ENCODE data around the gene ENHO.

DNA sequence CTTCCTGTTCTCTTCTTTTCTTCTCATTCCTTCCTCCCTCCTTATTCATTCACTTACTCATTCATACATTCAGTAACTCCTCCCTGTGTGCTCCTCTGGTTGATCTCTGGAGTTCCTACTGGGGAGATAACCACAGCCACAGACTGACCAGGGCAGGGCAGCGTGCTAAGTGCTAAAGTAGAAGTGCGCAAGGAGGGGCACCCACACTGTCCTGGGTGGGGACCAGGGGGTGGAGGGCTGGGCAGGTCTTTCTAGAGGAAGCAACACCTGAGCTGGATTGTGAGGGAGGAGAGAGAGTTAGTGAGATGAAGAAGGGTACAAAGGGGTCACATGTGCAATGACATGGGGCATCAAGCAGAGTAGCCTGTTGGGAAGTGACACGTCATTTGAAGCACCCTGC is 13.8 kb downstream of the ENHO start:
- TF ChIP-seq, protein P1, sequence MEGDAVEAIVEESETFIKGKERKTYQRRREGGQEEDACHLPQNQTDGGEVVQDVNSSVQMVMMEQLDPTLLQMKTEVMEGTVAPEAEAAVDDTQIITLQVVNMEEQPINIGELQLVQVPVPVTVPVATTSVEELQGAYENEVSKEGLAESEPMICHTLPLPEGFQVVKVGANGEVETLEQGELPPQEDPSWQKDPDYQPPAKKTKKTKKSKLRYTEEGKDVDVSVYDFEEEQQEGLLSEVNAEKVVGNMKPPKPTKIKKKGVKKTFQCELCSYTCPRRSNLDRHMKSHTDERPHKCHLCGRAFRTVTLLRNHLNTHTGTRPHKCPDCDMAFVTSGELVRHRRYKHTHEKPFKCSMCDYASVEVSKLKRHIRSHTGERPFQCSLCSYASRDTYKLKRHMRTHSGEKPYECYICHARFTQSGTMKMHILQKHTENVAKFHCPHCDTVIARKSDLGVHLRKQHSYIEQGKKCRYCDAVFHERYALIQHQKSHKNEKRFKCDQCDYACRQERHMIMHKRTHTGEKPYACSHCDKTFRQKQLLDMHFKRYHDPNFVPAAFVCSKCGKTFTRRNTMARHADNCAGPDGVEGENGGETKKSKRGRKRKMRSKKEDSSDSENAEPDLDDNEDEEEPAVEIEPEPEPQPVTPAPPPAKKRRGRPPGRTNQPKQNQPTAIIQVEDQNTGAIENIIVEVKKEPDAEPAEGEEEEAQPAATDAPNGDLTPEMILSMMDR (IDR thresholded peaks at IDR 0.05) = no peak
- TF ChIP-seq EP300 (IDR thresholded peaks at IDR 0.05) (no peak), POLR2AphosphoS5 (IDR thresholded peaks at IDR 0.05) (no peak)

Data from esophagus muscularis mucosa (tissue), 4 donors.